Mesothelial cell of epicardium (in vitro differentiated cells): ENCODE results near the gene AHSG. TPM values are rescaled to one million over a fixed set of nuclear protein-coding genes. Genes with fewer than 3 reads are reported as not detected.

ENCODE experiments used
- DNase-seq, 2 experiments: peaks; one replicate each; pipeline ENCODE4 v3.0.0; 2021; ENCODE audit warnings: low spot score in 2 of 2; ENCODE audit not compliant: unreplicated experiment in 2 of 2
- H3K27ac Mint-ChIP-seq: 2 replicates; pipeline ENCODE4 v1.8.0; 2021; ENCODE audit warnings: mixed read lengths
- H3K27me3 Mint-ChIP-seq: 2 replicates; pipeline ENCODE4 v1.8.0; 2021; ENCODE audit warnings: low read depth, mixed read lengths
- H3K36me3 Mint-ChIP-seq: 2 replicates; pipeline ENCODE4 v1.8.0; 2021; ENCODE audit warnings: mixed read lengths
- H3K4me1 Mint-ChIP-seq: 2 replicates; pipeline ENCODE4 v1.8.0; 2021; ENCODE audit warnings: mixed read lengths
- H3K4me3 Mint-ChIP-seq: 2 replicates; pipeline ENCODE4 v1.8.0; 2021; ENCODE audit warnings: mild to moderate bottlenecking, moderate library complexity, mixed read lengths
- H3K9me3 Mint-ChIP-seq: 2 replicates; pipeline ENCODE4 v1.8.0; 2021; ENCODE audit warnings: mixed read lengths
- CTCF ChIP-seq: fragments of 200-600 bp; sonication (generic); IDR thresholded peaks from one replicate; pipeline ENCODE4 v1.5.0; 2021; ENCODE audit warnings: antibody characterized with exemption; ENCODE audit not compliant: unreplicated experiment
- total RNA-seq: library from RNA; stranded (reverse); gene quantifications from 3 replicates; pipeline ENCODE4 v1.2.1, GENCODE V29; 2021

The AHSG gene
- total RNA-seq, 1 donor from 2014 or later: not detected

DNA sequence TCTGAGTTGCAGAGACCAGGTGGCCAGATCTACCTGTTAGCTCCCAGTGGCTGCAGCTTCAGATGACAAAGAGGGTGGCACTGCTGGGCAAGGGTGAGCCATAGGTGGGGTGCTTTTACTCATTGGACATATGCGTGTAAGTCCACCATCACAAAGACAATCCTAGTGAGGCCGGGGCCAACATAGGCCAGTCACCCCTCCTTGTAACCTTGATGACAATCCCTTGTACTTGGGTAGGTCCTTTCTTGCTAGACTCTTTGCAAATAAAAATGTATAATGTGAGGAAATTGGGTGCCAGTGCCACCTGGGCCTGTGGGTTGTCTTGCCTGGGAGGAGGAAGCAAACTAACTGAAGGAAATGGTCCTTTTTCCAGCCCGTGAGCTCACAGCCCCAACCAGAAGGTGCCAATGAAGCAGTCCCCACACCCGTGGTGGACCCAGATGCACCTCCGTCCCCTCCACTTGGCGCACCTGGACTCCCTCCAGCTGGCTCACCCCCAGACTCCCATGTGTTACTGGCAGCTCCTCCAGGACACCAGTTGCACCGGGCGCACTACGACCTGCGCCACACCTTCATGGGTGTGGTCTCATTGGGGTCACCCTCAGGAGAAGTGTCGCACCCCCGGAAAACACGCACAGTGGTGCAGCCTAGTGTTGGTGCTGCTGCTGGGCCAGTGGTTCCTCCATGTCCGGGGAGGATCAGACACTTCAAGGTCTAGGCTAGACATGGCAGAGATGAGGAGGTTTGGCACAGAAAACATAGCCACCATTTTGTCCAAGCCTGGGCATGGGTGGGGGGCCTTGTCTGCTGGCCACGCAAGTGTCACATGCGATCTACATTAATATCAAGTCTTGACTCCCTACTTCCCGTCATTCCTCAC is 7.6 kb downstream of the AHSG start:
- H3K27ac Mint-ChIP-seq: no peak overlapping the region
- H3K27me3 Mint-ChIP-seq: peaks cover 43% of the 10 kb centered on the region
- no peak for TF ChIP-seq CTCF
- DNase-seq: no peak
- no peaks in the 10 kb centered on the region for H3K36me3 Mint-ChIP-seq
- H3K4me1 Mint-ChIP-seq: peaks cover 6% of the 10 kb centered on the region
- no peaks in the 10 kb centered on the region for H3K9me3 Mint-ChIP-seq
- H3K4me3 Mint-ChIP-seq: no peak overlapping the region

GRCh38 chr3:186621894-186622650 is 9.2 kb downstream of the AHSG start:
- Mint-ChIP-seq H3K9me3 (no peaks in the 10 kb centered on the region), H3K4me3 (no peak overlapping the region), H3K27me3 (peaks cover 38% of the 10 kb centered on the region), H3K4me1 (peaks cover 2% of the 10 kb centered on the region), H3K36me3 (no peaks in the 10 kb centered on the region), H3K27ac (no peak overlapping the region)
- no peak for DNase-seq
- TF ChIP-seq CTCF: no peak

DNA sequence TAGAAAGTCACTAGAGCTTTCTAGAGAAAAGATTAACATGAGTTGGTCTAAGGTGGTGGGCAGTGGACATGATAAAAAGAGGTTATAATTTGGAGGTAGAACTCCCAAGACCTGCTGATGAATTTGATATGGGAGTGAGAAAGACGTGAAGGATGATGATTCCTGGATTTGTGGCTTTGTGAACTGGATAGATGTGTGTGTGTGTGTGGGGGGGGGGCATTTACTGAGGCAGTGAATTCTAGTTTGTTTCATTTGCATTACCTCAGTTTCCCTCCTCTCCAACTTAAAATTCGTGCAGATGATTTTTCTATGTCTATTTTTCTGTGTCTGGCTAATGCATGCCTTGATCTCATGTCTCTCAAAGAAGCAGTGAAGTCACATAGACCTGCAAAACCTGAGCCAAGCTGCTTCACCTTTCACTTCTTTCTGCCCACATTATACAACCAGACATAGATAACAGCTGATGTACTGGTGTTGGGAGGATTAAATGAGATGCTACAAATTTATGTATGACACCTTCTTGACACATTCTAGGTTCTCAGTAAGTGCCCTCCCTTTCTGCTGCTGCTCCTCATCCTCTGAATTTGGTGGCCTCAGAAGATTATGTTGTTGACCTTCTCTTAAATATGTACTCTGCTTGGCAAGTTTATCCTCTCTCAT is 9.9 kb downstream of the AHSG start:
- no peak for DNase-seq
- no peak for TF ChIP-seq CTCF
- Mint-ChIP-seq H3K36me3 (no peaks in the 10 kb centered on the region), H3K27me3 (peaks cover 31% of the 10 kb centered on the region), H3K4me1 (no peaks in the 10 kb centered on the region), H3K4me3 (no peak overlapping the region), H3K9me3 (no peaks in the 10 kb centered on the region), H3K27ac (no peak overlapping the region)

DNA sequence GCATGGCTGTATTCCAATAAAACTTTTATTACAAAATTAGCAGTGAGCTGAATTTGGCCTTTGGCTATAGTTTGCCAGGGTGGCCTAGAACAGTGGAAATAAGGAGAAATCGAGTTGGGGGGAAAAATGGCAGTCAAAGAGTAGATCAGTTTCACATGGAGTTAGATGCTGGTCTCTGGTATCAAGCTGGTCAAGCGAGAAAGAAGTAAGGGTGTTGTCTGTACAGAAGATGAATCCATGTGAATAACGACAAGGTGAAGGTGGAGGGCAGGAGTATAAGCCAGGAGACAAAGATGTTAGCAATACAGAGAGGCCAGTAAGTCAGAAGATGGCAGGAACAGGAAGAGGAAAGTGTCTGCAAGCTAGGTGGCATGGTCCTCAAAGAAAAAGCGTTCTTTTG is 11.7 kb downstream of the AHSG start:
- no peak for DNase-seq

DNA sequence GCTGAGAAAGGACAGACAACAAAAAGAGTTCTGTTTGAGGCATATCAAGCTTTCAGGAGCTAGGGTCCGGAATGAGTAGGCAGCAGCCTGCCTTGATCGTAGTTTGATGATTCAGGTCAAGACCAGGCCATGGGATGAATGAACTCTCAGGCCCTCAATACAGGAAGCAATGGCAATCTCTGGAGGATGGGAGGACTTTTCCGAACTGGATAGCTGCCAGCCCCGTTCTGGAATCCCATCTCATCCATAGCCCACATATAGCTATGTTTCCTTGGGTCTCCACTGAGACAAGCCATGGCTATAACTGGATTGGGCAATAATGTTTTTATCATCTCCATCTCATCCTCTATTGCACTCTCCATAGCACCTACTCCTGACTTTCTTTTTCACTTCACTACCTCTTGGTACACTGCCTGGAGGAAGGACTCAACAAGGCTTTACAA is 12.8 kb downstream of the AHSG start:
- Mint-ChIP-seq H3K27me3 (peaks cover 31% of the 10 kb centered on the region), H3K27ac (no peak overlapping the region), H3K9me3 (no peaks in the 10 kb centered on the region), H3K4me1 (no peaks in the 10 kb centered on the region), H3K4me3 (no peak overlapping the region), H3K36me3 (no peaks in the 10 kb centered on the region)
- DNase-seq: no peak
- TF ChIP-seq CTCF: no peak

More for the DNA sequence above, 11.7 kb downstream of the AHSG start:
- TF ChIP-seq CTCF: no peak
- no peak overlapping the region for H3K4me3 Mint-ChIP-seq
- no peaks in the 10 kb centered on the region for H3K36me3 Mint-ChIP-seq
- H3K4me1 Mint-ChIP-seq: no peaks in the 10 kb centered on the region
- H3K27me3 Mint-ChIP-seq: peaks cover 27% of the 10 kb centered on the region
- H3K9me3 Mint-ChIP-seq: no peaks in the 10 kb centered on the region
- H3K27ac Mint-ChIP-seq: no peak overlapping the region
